ENCODE measurements around the gene C16orf78. TPM values are rescaled to one million over a fixed set of nuclear protein-coding genes. Genes with fewer than 3 reads are reported as not detected.

Gene C16orf78
- total RNA-seq, 2 donors from 2014 or later, result not detected

DNA sequence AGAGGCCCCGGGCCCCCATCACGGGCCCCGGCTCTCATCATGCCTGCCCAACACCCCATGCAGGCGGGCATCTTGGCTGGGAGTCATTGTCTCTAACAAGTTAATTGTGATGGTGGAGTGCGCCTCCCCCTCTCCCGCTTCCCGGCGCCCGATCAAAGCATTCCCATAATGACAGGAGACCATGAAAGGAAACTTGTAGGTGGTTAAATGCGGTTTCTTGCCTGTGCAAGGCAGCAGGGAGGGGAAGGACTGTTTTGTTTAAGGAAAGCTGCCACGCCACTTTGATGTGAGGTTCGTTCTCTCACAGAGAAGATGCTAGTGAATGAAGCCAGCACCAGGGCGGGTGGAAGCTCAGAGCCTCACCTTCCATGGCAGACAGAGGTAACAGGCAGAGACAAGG, 45.4 kb downstream of the C16orf78 start:
- TF ChIP-seq, protein P1, sequence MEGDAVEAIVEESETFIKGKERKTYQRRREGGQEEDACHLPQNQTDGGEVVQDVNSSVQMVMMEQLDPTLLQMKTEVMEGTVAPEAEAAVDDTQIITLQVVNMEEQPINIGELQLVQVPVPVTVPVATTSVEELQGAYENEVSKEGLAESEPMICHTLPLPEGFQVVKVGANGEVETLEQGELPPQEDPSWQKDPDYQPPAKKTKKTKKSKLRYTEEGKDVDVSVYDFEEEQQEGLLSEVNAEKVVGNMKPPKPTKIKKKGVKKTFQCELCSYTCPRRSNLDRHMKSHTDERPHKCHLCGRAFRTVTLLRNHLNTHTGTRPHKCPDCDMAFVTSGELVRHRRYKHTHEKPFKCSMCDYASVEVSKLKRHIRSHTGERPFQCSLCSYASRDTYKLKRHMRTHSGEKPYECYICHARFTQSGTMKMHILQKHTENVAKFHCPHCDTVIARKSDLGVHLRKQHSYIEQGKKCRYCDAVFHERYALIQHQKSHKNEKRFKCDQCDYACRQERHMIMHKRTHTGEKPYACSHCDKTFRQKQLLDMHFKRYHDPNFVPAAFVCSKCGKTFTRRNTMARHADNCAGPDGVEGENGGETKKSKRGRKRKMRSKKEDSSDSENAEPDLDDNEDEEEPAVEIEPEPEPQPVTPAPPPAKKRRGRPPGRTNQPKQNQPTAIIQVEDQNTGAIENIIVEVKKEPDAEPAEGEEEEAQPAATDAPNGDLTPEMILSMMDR (conservative IDR thresholded peaks at IDR 0.05), result no peak
- no peak for DNase-seq
- no peaks in the 10 kb centered on the region for H3K9me3 Mint-ChIP-seq
- Histone ChIP-seq H3K9me3 (ENCODE audit: control insufficient read depth, low read length) (no peaks in the 10 kb centered on the region), H3K36me3 (ENCODE audit: control insufficient read depth, insufficient read depth, low read length) (no peaks in the 10 kb centered on the region), H3K27ac (ENCODE audit: low read depth, low read length) (no peak overlapping the region), H3K4me3 (ENCODE audit: low read length) (no peak overlapping the region), H3K9ac (ENCODE audit: extremely low read depth, low read length, poor library complexity, severe bottlenecking) (no peak overlapping the region), H3K27me3 (ENCODE audit: control insufficient read depth, insufficient read depth, low read length, poor library complexity, severe bottlenecking) (no peaks in the 10 kb centered on the region), H3K4me1 (ENCODE audit: control insufficient read depth, insufficient read depth, low read length) (no peaks in the 10 kb centered on the region)
- peaks cover 6% of the 10 kb centered on the region for H3K4me1 Mint-ChIP-seq
- H3K27ac Mint-ChIP-seq, result no peak overlapping the region
- H3K27me3 Mint-ChIP-seq (ENCODE audit: insufficient read depth), result peaks cover 1% of the 10 kb centered on the region
- H3K4me3 Mint-ChIP-seq, result no peak overlapping the region
- WGBS, 2 experiments (ENCODE audit: insufficient coverage in 1 of 2, insufficient read length in 1 of 2), result 64 to 81% methylated on average over 6 to 13 of the region's 13 CpGs
- H3K36me3 Mint-ChIP-seq (ENCODE audit: low read depth), result no peaks in the 10 kb centered on the region

DNA sequence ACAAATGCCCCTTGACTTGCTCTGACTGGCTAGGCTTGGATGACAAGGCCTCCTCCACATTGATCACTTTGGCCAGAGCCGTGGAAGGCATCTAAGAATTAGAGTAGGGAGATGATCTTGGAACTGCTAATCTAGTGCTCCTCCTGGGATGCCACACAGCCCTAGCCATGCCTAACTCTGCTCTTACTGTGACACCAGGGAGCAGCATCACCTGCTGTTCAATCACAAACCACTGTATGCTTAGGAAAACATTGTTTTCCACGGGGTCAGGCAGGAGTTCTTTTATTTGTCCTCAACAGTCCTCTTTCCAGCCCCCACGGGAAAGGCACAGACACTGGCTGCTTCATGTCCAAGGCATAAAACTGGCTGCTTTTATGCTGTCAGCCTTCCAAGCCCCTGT, 46.3 kb downstream of the C16orf78 start:
- TF ChIP-seq, protein P1 (conservative IDR thresholded peaks at IDR 0.05), result peak; percentile 32
- Histone ChIP-seq H3K27ac (ENCODE audit: low read depth, low read length) (no peak overlapping the region), H3K4me1 (ENCODE audit: control insufficient read depth, insufficient read depth, low read length) (no peaks in the 10 kb centered on the region), H3K27me3 (ENCODE audit: control insufficient read depth, insufficient read depth, low read length, poor library complexity, severe bottlenecking) (no peaks in the 10 kb centered on the region), H3K9me3 (ENCODE audit: control insufficient read depth, low read length) (no peaks in the 10 kb centered on the region), H3K36me3 (ENCODE audit: control insufficient read depth, insufficient read depth, low read length) (no peaks in the 10 kb centered on the region), H3K4me3 (ENCODE audit: low read length) (no peak overlapping the region), H3K9ac (ENCODE audit: extremely low read depth, low read length, poor library complexity, severe bottlenecking) (no peak overlapping the region)
- Mint-ChIP-seq H3K4me3 (no peak overlapping the region), H3K36me3 (ENCODE audit: low read depth) (no peaks in the 10 kb centered on the region), H3K27me3 (ENCODE audit: insufficient read depth) (no peaks in the 10 kb centered on the region), H3K9me3 (no peaks in the 10 kb centered on the region), H3K27ac (no peak overlapping the region), H3K4me1 (peaks cover 6% of the 10 kb centered on the region)
- no peak for DNase-seq
- WGBS, 2 experiments (ENCODE audit: insufficient coverage in 1 of 2, insufficient read length in 1 of 2), result 66 to 76% methylated on average over 2 to 3 of the region's 3 CpGs

DNA sequence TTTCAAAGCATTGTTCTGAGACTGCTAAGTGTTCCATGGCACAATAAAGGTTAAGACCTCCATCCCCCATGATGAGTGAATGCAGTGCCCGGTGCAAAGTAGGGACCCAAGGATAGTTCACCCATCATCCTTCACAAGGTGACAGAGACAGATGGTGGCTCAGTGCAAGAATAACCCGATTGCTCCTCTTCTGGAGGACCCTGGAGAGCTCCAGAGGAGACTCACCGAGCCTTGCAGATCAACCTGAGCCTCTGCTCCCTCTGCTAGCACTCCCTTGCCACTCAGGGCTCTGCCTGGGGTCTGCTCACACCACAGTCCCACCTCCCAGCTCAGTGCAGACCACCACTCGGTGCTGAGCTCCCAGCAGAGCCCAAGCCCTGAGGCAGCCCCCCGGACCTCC, 49.3 kb downstream of the C16orf78 start:
- no peak for DNase-seq
- H3K4me3 ChIP-seq (ENCODE audit: low read length), result no peak overlapping the region
- H3K9ac ChIP-seq (ENCODE audit: extremely low read depth, low read length, poor library complexity, severe bottlenecking), result no peak overlapping the region
- H3K27me3 ChIP-seq (ENCODE audit: control insufficient read depth, insufficient read depth, low read length, poor library complexity, severe bottlenecking), result no peaks in the 10 kb centered on the region
- Mint-ChIP-seq H3K36me3 (ENCODE audit: low read depth) (no peaks in the 10 kb centered on the region), H3K4me3 (no peak overlapping the region), H3K9me3 (no peaks in the 10 kb centered on the region), H3K4me1 (peaks cover 6% of the 10 kb centered on the region), H3K27me3 (ENCODE audit: insufficient read depth) (no peaks in the 10 kb centered on the region), H3K27ac (no peak overlapping the region)
- TF ChIP-seq, protein P1 (conservative IDR thresholded peaks at IDR 0.05), result no peak
- WGBS, 2 experiments (ENCODE audit: insufficient coverage in 1 of 2, insufficient read length in 1 of 2), result 60 to 68% methylated on average over 2 to 5 of the region's 5 CpGs
- H3K27ac ChIP-seq (ENCODE audit: low read depth, low read length), result no peak overlapping the region
- no peaks in the 10 kb centered on the region for H3K36me3 ChIP-seq (ENCODE audit: control insufficient read depth, insufficient read depth, low read length)
- no peaks in the 10 kb centered on the region for H3K9me3 ChIP-seq (ENCODE audit: control insufficient read depth, low read length)
- no peaks in the 10 kb centered on the region for H3K4me1 ChIP-seq (ENCODE audit: control insufficient read depth, insufficient read depth, low read length)
